A673 (cell line): ENCODE measurements around the gene ELP4. TPM values are rescaled to one million over a fixed set of nuclear protein-coding genes. Genes with fewer than 3 reads are reported as not detected.

Experiments
- BruUV-seq: library from RNA; stranded (reverse); fragments of 400-500 nt; replicated peaks from 2 replicates; lab custom pipeline; 2021; lab: Mats Ljungman, UMichigan
- CTCF ChIA-PET: fragments of 300-600 bp; sonication (Branson Sonifier 250); formaldehyde crosslinking; loops from one replicate; lab custom pipeline; 2022; ENCODE audit warnings: antibody characterized with exemption; lab: Charles Lee
- POLR2A ChIA-PET: fragments of 300-600 bp; sonication (Branson Sonifier 250); formaldehyde crosslinking; loops from one replicate; lab custom pipeline; 2022; ENCODE audit warnings: antibody characterized with exemption; ENCODE audit not compliant: low non-redundant PET; lab: Charles Lee
- DNase-seq: peaks from one replicate; pipeline ENCODE4 v3.0.0-alpha.2; 2015; ENCODE audit warnings: low spot score
- H3K27ac ChIP-seq: fragments of 200-600 bp; sonication (generic); 2 replicates; pipeline ENCODE4 v1.5.1; 2016; ENCODE audit warnings: mixed run types, low read depth, mild to moderate bottlenecking, mixed read lengths, antibody characterized with exemption, low read length; ENCODE audit not compliant: poor library complexity, severe bottlenecking
- H3K27me3 ChIP-seq: fragments of 200-600 bp; sonication (generic); replicated peaks from 2 replicates; pipeline ENCODE4 v1.6.1; 2017; ENCODE audit warnings: mixed run types, low read depth, mild to moderate bottlenecking, mixed read lengths, antibody characterized with exemption, low read length; ENCODE audit not compliant: insufficient read depth, poor library complexity
- H3K36me3 ChIP-seq: fragments of 200-600 bp; sonication (generic); 2 replicates; pipeline ENCODE4 v1.6.1; 2016; ENCODE audit warnings: mixed run types, mild to moderate bottlenecking, mixed read lengths, antibody characterized with exemption, low read length; ENCODE audit not compliant: insufficient read depth, poor library complexity, severe bottlenecking
- H3K4me1 ChIP-seq: fragments of 200-600 bp; sonication (generic); 2 replicates; pipeline ENCODE4 v1.6.1; 2017; ENCODE audit warnings: mixed run types, mild to moderate bottlenecking, mixed read lengths, antibody characterized with exemption, low read length; ENCODE audit not compliant: insufficient read depth, poor library complexity, severe bottlenecking
- H3K4me3 ChIP-seq: fragments of 200-600 bp; sonication (generic); 2 replicates; pipeline ENCODE4 v1.5.1; 2016; ENCODE audit warnings: low read depth, mixed run types, mild to moderate bottlenecking, mixed read lengths, low read length; ENCODE audit not compliant: poor library complexity, severe bottlenecking
- H3K9me3 ChIP-seq: fragments of 200-600 bp; sonication (generic); 2 replicates; pipeline ENCODE4 v1.6.1; 2016; ENCODE audit warnings: mixed run types, low read depth, mild to moderate bottlenecking, mixed read lengths, antibody characterized with exemption, low read length; ENCODE audit not compliant: poor library complexity, severe bottlenecking
- CTCF ChIP-seq: fragments of 300-800, 200-600 bp; sonication (generic); conservative IDR thresholded peaks from 2 replicates; pipeline ENCODE4 v1.5.1; 2017; ENCODE audit warnings: low read depth, mild to moderate bottlenecking, antibody characterized with exemption, low read length, moderate library complexity, mixed read lengths
- EZH2 ChIP-seq: fragments of 200-600 bp; sonication (generic); IDR thresholded peaks from 2 replicates; pipeline ENCODE4 v1.6.1; 2017; ENCODE audit warnings: borderline replicate concordance, low read depth, mild to moderate bottlenecking, mixed read lengths, antibody characterized with exemption, low read length; ENCODE audit not compliant: poor library complexity, severe bottlenecking
- intact Hi-C: fragments of 100-400 bp; cut with micrococcal nuclease; formaldehyde crosslinking; loops from one replicate; pipeline ENCODE4 v1.10.0; 2022; ENCODE audit not compliant: unreplicated experiment
- total RNA-seq: library from RNA; stranded (reverse); gene quantifications from 2 replicates; pipeline ENCODE4 v1.2.3, GENCODE V29; 2021

The ELP4 gene
- total RNA-seq, 1 experiment from 2014 or later: 49.4 TPM

GRCh38 chr11:31656051-31656450 is 146.5 kb downstream of the ELP4 start:
- no peak overlapping the region for H3K27ac ChIP-seq
- no TSS peak for BruUV-seq
- no peaks in the 10 kb centered on the region for H3K9me3 ChIP-seq
- no peak overlapping the region for H3K4me3 ChIP-seq
- no peak for DNase-seq
- H3K27me3 ChIP-seq: no peaks in the 10 kb centered on the region
- no peaks in the 10 kb centered on the region for H3K36me3 ChIP-seq
- H3K4me1 ChIP-seq: no peaks in the 10 kb centered on the region
- POLR2A ChIA-PET: no interaction called here
- CTCF ChIA-PET: no interaction called here
- TF ChIP-seq CTCF: no peak
- TF ChIP-seq EZH2: no peak
- intact Hi-C loops: no loop called here

- intact Hi-C loops: no loop called here
- no peak overlapping the region for H3K4me3 ChIP-seq
- DNase-seq: no peak
- POLR2A ChIA-PET: no interaction called here
- H3K27me3 ChIP-seq: no peaks in the 10 kb centered on the region
- no TSS peak for BruUV-seq
- H3K27ac ChIP-seq: no peak overlapping the region
- H3K36me3 ChIP-seq: no peaks in the 10 kb centered on the region
- TF ChIP-seq CTCF (no peak), EZH2 (no peak)
- CTCF ChIA-PET: no interaction called here
- no peaks in the 10 kb centered on the region for H3K9me3 ChIP-seq
- H3K4me1 ChIP-seq: no peaks in the 10 kb centered on the region
These were observed 147.5 kb downstream of the ELP4 start for GRCh38 chr11:31657091-31657490.

GRCh38 chr11:31664129-31664528 is 154.6 kb downstream of the ELP4 start:
- Histone ChIP-seq H3K4me3 (no peak overlapping the region), H3K36me3 (no peaks in the 10 kb centered on the region), H3K4me1 (peaks cover 10% of the 10 kb centered on the region), H3K9me3 (no peaks in the 10 kb centered on the region), H3K27ac (no peak overlapping the region), H3K27me3 (no peaks in the 10 kb centered on the region)
- peak; percentile 63 for DNase-seq
- POLR2A ChIA-PET: interaction anchor here (0.7 kb wide), 1 partner anchor 583 kb away, joined by 4 read pairs; no protein-coding TSS in a partner anchor
- CTCF ChIA-PET: no interaction called here
- intact Hi-C loops: no loop called here
- BruUV-seq: no TSS peak
- TF ChIP-seq CTCF: no peak
- no peak for TF ChIP-seq EZH2
